Measurements from ENCODE around the gene GJD2. TPM values are rescaled to one million over a fixed set of nuclear protein-coding genes. Genes with fewer than 3 reads are reported as not detected.

Gene GJD2
- total RNA-seq, 1 experiment from 2014 or later = not detected

GRCh38 chr15:34799149-34800101 is 44.6 kb upstream of the GJD2 start:
- no peaks in the 10 kb centered on the region for H3K9me2 ChIP-seq (replicated peaks; ENCODE audit: low read length)
- POLR2A ChIA-PET (ENCODE audit: unreplicated experiment) = no interaction called here
- no peaks in the 10 kb centered on the region for H4K20me1 ChIP-seq (ENCODE audit: low read length)
- no peak overlapping the region for H3K27ac ChIP-seq (ENCODE audit: low read length)
- H3K4me1 ChIP-seq (ENCODE audit: insufficient read depth, low read length) = peaks cover 4% of the 10 kb centered on the region; the same call in 1 of the 2 replicates
- ATAC-seq = no peak
- H2AFZ ChIP-seq (ENCODE audit: low read length) = no peak overlapping the region
- H3K9me3 ChIP-seq (ENCODE audit: low read length) = no peaks in the 10 kb centered on the region
- TF ChIP-seq EZH2phosphoT487 (IDR thresholded peaks at IDR 0.05; ENCODE audit: borderline replicate concordance, low read length) = no peak
- no peak for TF ChIP-seq CTCF (conservative IDR thresholded peaks at IDR 0.05; ENCODE audit: low read depth, low read length)
- TF ChIP-seq EZH2 (IDR thresholded peaks at IDR 0.05; ENCODE audit: low read length, unreplicated experiment) = no peak
- H3K79me2 ChIP-seq (ENCODE audit: low read length) = no peaks in the 10 kb centered on the region
- intact Hi-C loops (cut with micrococcal nuclease) = loop anchor here (5.0 to 10.0 kb wide), 3 partner anchors 58 to 175 kb away; no protein-coding TSS in a partner anchor
- no peaks in the 10 kb centered on the region for H3K36me3 ChIP-seq (ENCODE audit: low read depth, low read length)
- no peak overlapping the region for H3K4me3 ChIP-seq (ENCODE audit: low read length)
- no peak overlapping the region for H3K4me2 ChIP-seq (ENCODE audit: low read length)
- H3K9ac ChIP-seq (ENCODE audit: low read length) = no peak overlapping the region
- BruUV-seq (replicated peaks) = no TSS peak
- CTCF ChIA-PET = no interaction called here
- peaks cover 25% of the 10 kb centered on the region for H3K27me3 ChIP-seq (ENCODE audit: low read length)
- DNase-seq = no peak
- no peaks in the 10 kb centered on the region for H3F3A ChIP-seq (ENCODE audit: low read length, unreplicated experiment)

- no TSS peak for BruUV-seq (replicated peaks)
- CTCF ChIA-PET = interaction anchor here (0.5 to 0.6 kb wide), 2 partner anchors 55 to 106 kb away, joined by 3 to 14 read pairs; no protein-coding TSS in a partner anchor
- Histone ChIP-seq H3K9me3 (ENCODE audit: low read length) (no peaks in the 10 kb centered on the region), H3K9ac (ENCODE audit: low read length) (no peak overlapping the region), H2AFZ (ENCODE audit: low read length) (no peak overlapping the region), H4K20me1 (ENCODE audit: low read length) (no peaks in the 10 kb centered on the region), H3K27me3 (ENCODE audit: low read length) (peaks cover 47% of the 10 kb centered on the region), H3K9me2 (replicated peaks; ENCODE audit: low read length) (no peaks in the 10 kb centered on the region), H3K27ac (ENCODE audit: low read length) (no peak overlapping the region), H3K36me3 (ENCODE audit: low read depth, low read length) (no peaks in the 10 kb centered on the region), H3F3A (ENCODE audit: low read length, unreplicated experiment) (no peaks in the 10 kb centered on the region), H3K4me3 (ENCODE audit: low read length) (no peak overlapping the region), H3K79me2 (ENCODE audit: low read length) (no peaks in the 10 kb centered on the region), H3K4me2 (ENCODE audit: low read length) (no peak overlapping the region), H3K4me1 (ENCODE audit: insufficient read depth, low read length) (peaks cover 4% of the 10 kb centered on the region; the same call in 1 of the 2 replicates)
- DNase-seq (no peak), ATAC-seq (no peak)
- no peak for TF ChIP-seq EZH2phosphoT487 (IDR thresholded peaks at IDR 0.05; ENCODE audit: borderline replicate concordance, low read length)
- TF ChIP-seq EZH2 (IDR thresholded peaks at IDR 0.05; ENCODE audit: low read length, unreplicated experiment) = no peak
- no peak for TF ChIP-seq CTCF (conservative IDR thresholded peaks at IDR 0.05; ENCODE audit: low read depth, low read length)
- POLR2A ChIA-PET (ENCODE audit: unreplicated experiment) = no interaction called here
- intact Hi-C loops (cut with micrococcal nuclease) = loop anchor here (5.0 to 10.0 kb wide), 2 partner anchors 60 to 172 kb away; no protein-coding TSS in a partner anchor
Measured at GRCh38 chr15:34796847-34797435, 42.1 kb upstream of the GJD2 start.

Measured in PC-3 (cell line).